Measurements from ENCODE around the gene F2RL1. TPM values are rescaled to one million over a fixed set of nuclear protein-coding genes. Genes with fewer than 3 reads are reported as not detected.

The F2RL1 gene
- total and polyA plus RNA-seq, 2 experiments from 2014 or later: 15.3 to 32.1 TPM

DNA sequence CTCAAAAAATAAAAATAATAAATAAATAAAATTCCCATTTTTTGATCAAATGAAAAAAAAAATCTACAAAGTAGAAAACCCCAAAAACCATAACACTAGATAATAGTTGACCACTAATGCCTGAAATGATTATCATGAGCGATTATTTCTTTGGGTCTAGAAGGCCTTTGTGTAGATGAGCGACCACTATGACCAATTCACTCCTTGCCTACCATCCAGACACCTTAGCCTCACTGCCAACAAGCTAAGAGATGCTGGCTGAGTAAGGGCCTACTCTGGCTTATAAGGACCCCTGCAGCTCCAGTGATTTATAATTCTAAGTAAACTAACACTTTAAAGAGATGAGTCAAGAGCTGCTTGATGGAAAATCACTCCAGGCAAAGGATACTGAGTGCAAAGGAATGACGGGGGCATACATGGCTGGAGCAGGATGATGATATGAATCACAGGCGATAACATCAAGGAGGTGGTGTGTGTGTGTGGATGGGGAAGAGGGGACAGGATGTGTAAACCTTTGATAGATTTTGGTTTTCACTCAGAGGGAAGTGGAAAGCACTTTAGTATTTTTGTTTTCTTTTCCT lies 4.8 kb upstream of the F2RL1 start:
- H3K36me3 ChIP-seq (ENCODE audit: insufficient read depth): no peaks in the 10 kb centered on the region
- no peaks in the 10 kb centered on the region for H3K79me2 ChIP-seq (replicated peaks; ENCODE audit: insufficient read depth)
- H3K4me1 Mint-ChIP-seq: peaks cover 11% of the 10 kb centered on the region
- H4K20me1 ChIP-seq (replicated peaks; ENCODE audit: insufficient read depth): no peaks in the 10 kb centered on the region
- DNase-seq (ENCODE audit: low spot score) (no peak), ATAC-seq (no peak)
- no peak overlapping the region for H3K4me2 ChIP-seq
- H3K4me3 Mint-ChIP-seq: no peak overlapping the region
- H3K27me3 Mint-ChIP-seq (ENCODE audit: insufficient read depth, low read depth, poor library complexity): peaks cover 10% of the 10 kb centered on the region
- no peaks in the 10 kb centered on the region for H3K9me2 ChIP-seq (ENCODE audit: insufficient read depth)
- peaks cover 15% of the 10 kb centered on the region for H3K27me3 ChIP-seq (ENCODE audit: insufficient read depth)
- TF ChIP-seq, protein P1, sequence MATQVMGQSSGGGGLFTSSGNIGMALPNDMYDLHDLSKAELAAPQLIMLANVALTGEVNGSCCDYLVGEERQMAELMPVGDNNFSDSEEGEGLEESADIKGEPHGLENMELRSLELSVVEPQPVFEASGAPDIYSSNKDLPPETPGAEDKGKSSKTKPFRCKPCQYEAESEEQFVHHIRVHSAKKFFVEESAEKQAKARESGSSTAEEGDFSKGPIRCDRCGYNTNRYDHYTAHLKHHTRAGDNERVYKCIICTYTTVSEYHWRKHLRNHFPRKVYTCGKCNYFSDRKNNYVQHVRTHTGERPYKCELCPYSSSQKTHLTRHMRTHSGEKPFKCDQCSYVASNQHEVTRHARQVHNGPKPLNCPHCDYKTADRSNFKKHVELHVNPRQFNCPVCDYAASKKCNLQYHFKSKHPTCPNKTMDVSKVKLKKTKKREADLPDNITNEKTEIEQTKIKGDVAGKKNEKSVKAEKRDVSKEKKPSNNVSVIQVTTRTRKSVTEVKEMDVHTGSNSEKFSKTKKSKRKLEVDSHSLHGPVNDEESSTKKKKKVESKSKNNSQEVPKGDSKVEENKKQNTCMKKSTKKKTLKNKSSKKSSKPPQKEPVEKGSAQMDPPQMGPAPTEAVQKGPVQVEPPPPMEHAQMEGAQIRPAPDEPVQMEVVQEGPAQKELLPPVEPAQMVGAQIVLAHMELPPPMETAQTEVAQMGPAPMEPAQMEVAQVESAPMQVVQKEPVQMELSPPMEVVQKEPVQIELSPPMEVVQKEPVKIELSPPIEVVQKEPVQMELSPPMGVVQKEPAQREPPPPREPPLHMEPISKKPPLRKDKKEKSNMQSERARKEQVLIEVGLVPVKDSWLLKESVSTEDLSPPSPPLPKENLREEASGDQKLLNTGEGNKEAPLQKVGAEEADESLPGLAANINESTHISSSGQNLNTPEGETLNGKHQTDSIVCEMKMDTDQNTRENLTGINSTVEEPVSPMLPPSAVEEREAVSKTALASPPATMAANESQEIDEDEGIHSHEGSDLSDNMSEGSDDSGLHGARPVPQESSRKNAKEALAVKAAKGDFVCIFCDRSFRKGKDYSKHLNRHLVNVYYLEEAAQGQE (IDR thresholded peaks at IDR 0.05; ENCODE audit: unreplicated experiment): no peak
- TF ChIP-seq, protein P2, sequence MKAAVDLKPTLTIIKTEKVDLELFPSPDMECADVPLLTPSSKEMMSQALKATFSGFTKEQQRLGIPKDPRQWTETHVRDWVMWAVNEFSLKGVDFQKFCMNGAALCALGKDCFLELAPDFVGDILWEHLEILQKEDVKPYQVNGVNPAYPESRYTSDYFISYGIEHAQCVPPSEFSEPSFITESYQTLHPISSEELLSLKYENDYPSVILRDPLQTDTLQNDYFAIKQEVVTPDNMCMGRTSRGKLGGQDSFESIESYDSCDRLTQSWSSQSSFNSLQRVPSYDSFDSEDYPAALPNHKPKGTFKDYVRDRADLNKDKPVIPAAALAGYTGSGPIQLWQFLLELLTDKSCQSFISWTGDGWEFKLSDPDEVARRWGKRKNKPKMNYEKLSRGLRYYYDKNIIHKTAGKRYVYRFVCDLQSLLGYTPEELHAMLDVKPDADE (IDR thresholded peaks at IDR 0.05): no peak
- TF ChIP-seq CREB1 (CRISPR knock-in tag; IDR thresholded peaks at IDR 0.05; ENCODE audit: low read depth): no peak
- TF ChIP-seq ZNF114 (CRISPR knock-in tag; IDR thresholded peaks at IDR 0.05): no peak
- no peak overlapping the region for H2AFZ ChIP-seq
- peaks cover 29% of the 10 kb centered on the region for H3K9me3 Mint-ChIP-seq
- H3K36me3 Mint-ChIP-seq (ENCODE audit: low read depth): peaks cover 24% of the 10 kb centered on the region
- H3K4me1 ChIP-seq (ENCODE audit: insufficient read depth): peaks cover 10% of the 10 kb centered on the region
- H3K27ac ChIP-seq (ENCODE audit: low read depth): no peak overlapping the region
- no peak overlapping the region for H3K27ac Mint-ChIP-seq
- H3F3A ChIP-seq (replicated peaks; ENCODE audit: low read depth): peaks cover under 1% of the 10 kb centered on the region
- H3K4me3 ChIP-seq: no peak overlapping the region

DNA sequence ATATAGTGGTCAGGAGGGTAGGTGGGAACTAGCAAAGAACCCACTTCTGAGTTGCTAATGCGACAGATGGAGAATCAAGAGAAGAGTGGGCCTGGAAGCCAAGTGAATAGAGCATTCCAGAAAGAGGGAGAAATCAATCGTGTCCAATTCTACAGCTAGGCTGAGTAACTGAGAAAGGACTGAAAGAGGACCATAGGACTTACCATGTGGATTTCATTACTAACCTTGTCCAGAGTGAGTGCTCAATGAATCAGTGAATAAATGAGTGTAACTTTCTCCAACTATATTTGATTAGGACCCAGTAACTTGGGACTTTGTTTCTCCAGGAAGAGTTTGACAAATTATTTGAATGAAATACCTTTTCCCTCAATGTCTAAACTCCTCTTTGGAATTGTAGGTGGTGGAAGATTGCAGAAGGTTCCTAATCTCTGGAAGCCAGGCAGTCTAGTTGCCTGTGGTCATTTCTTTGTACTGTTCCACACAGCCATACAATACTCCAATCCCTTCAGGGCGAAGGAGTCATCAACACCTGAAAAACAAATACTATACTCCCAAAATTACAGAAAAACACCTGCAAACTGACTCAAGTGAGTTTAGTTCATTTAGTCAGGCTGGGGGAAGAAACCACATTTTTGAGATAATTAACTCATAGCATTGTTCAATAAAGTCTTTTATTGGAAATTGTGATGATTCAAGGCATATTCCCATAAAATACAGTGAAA lies 2.6 kb upstream of the F2RL1 start:
- Histone ChIP-seq H3K36me3 (ENCODE audit: insufficient read depth) (no peaks in the 10 kb centered on the region), H2AFZ (no peak overlapping the region), H3K4me1 (ENCODE audit: insufficient read depth) (peaks cover 12% of the 10 kb centered on the region), H4K20me1 (replicated peaks; ENCODE audit: insufficient read depth) (no peaks in the 10 kb centered on the region), H3K4me2 (no peak overlapping the region), H3F3A (replicated peaks; ENCODE audit: low read depth) (peaks cover 5% of the 10 kb centered on the region; the same call in 1 of the 2 replicates), H3K27me3 (ENCODE audit: insufficient read depth) (peaks cover 33% of the 10 kb centered on the region), H3K4me3 (no peak overlapping the region), H3K27ac (ENCODE audit: low read depth) (no peak overlapping the region), H3K9me2 (ENCODE audit: insufficient read depth) (no peaks in the 10 kb centered on the region), H3K79me2 (replicated peaks; ENCODE audit: insufficient read depth) (peaks cover 14% of the 10 kb centered on the region)
- Mint-ChIP-seq H3K4me1 (peaks cover 20% of the 10 kb centered on the region), H3K27me3 (ENCODE audit: insufficient read depth, low read depth, poor library complexity) (peaks cover 21% of the 10 kb centered on the region), H3K27ac (no peak overlapping the region), H3K36me3 (ENCODE audit: low read depth) (peaks cover 11% of the 10 kb centered on the region; the same call in 2 of the 3 replicates), H3K9me3 (peaks cover 12% of the 10 kb centered on the region), H3K4me3 (no peak overlapping the region)
- ATAC-seq (no peak), DNase-seq (ENCODE audit: low spot score) (no peak)
- TF ChIP-seq STAT1 (IDR thresholded peaks at IDR 0.05; ENCODE audit: unreplicated experiment) (no peak), POLR2AphosphoS5 (IDR thresholded peaks at IDR 0.05; ENCODE audit: low read depth) (no peak), CREB1 (CRISPR knock-in tag; IDR thresholded peaks at IDR 0.05; ENCODE audit: low read depth) (no peak)
- TF ChIP-seq, protein P3, sequence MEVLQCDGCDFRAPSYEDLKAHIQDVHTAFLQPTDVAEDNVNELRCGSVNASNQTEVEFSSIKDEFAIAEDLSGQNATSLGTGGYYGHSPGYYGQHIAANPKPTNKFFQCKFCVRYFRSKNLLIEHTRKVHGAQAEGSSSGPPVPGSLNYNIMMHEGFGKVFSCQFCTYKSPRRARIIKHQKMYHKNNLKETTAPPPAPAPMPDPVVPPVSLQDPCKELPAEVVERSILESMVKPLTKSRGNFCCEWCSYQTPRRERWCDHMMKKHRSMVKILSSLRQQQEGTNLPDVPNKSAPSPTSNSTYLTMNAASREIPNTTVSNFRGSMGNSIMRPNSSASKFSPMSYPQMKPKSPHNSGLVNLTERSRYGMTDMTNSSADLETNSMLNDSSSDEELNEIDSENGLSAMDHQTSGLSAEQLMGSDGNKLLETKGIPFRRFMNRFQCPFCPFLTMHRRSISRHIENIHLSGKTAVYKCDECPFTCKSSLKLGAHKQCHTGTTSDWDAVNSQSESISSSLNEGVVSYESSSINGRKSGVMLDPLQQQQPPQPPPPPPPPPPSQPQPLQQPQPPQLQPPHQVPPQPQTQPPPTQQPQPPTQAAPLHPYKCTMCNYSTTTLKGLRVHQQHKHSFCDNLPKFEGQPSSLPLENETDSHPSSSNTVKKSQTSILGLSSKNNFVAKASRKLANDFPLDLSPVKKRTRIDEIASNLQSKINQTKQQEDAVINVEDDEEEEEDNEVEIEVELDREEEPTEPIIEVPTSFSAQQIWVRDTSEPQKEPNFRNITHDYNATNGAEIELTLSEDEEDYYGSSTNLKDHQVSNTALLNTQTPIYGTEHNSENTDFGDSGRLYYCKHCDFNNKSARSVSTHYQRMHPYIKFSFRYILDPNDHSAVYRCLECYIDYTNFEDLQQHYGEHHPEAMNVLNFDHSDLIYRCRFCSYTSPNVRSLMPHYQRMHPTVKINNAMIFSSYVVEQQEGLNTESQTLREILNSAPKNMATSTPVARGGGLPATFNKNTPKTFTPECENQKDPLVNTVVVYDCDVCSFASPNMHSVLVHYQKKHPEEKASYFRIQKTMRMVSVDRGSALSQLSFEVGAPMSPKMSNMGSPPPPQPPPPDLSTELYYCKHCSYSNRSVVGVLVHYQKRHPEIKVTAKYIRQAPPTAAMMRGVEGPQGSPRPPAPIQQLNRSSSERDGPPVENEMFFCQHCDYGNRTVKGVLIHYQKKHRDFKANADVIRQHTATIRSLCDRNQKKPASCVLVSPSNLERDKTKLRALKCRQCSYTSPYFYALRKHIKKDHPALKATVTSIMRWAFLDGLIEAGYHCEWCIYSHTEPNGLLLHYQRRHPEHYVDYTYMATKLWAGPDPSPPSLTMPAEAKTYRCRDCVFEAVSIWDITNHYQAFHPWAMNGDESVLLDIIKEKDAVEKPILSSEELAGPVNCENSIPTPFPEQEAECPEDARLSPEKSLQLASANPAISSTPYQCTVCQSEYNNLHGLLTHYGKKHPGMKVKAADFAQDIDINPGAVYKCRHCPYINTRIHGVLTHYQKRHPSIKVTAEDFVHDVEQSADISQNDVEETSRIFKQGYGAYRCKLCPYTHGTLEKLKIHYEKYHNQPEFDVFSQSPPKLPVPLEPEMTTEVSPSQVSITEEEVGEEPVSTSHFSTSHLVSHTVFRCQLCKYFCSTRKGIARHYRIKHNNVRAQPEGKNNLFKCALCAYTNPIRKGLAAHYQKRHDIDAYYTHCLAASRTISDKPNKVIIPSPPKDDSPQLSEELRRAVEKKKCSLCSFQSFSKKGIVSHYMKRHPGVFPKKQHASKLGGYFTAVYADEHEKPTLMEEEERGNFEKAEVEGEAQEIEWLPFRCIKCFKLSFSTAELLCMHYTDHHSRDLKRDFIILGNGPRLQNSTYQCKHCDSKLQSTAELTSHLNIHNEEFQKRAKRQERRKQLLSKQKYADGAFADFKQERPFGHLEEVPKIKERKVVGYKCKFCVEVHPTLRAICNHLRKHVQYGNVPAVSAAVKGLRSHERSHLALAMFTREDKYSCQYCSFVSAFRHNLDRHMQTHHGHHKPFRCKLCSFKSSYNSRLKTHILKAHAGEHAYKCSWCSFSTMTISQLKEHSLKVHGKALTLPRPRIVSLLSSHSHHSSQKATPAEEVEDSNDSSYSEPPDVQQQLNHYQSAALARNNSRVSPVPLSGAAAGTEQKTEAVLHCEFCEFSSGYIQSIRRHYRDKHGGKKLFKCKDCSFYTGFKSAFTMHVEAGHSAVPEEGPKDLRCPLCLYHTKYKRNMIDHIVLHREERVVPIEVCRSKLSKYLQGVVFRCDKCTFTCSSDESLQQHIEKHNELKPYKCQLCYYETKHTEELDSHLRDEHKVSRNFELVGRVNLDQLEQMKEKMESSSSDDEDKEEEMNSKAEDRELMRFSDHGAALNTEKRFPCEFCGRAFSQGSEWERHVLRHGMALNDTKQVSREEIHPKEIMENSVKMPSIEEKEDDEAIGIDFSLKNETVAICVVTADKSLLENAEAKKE (CRISPR knock-in tag; IDR thresholded peaks at IDR 0.05): no peak
